ENCODE measurements around the gene GNAO1. TPM values are rescaled to one million over a fixed set of nuclear protein-coding genes. Genes with fewer than 3 reads are reported as not detected.

The GNAO1 gene
- polyA plus RNA-seq, 1 experiment, result 0.01 TPM

DNA sequence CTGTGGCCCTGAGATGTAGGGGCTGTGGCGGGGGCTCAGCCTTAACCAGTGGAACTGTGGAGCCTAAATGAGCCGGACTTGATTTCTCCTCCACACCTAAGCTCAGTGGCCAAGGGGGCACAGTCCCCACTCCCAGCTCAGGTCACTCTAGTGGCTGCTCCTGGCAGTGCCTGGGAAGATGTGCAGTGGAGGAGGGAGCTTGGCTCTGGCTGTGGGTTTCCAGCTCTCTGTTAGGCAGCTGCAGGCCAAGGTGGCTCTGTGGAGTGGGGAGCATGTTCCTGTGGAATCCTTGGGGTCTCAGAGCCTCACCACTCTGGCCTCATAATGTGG, 157.8 kb downstream of the GNAO1 start:
- no peak for DNase-seq (ENCODE audit: low read depth, low spot score)
- TF ChIP-seq, protein P1, sequence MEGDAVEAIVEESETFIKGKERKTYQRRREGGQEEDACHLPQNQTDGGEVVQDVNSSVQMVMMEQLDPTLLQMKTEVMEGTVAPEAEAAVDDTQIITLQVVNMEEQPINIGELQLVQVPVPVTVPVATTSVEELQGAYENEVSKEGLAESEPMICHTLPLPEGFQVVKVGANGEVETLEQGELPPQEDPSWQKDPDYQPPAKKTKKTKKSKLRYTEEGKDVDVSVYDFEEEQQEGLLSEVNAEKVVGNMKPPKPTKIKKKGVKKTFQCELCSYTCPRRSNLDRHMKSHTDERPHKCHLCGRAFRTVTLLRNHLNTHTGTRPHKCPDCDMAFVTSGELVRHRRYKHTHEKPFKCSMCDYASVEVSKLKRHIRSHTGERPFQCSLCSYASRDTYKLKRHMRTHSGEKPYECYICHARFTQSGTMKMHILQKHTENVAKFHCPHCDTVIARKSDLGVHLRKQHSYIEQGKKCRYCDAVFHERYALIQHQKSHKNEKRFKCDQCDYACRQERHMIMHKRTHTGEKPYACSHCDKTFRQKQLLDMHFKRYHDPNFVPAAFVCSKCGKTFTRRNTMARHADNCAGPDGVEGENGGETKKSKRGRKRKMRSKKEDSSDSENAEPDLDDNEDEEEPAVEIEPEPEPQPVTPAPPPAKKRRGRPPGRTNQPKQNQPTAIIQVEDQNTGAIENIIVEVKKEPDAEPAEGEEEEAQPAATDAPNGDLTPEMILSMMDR (IDR thresholded peaks at IDR 0.05; ENCODE audit: low read depth, low read length), result no peak
- Histone ChIP-seq H3K4me3 (ENCODE audit: low read depth, low read length) (no peak overlapping the region), H3K9me3 (ENCODE audit: control insufficient read depth, insufficient read depth, low read length) (no peaks in the 10 kb centered on the region; the same call in 1 of the 2 replicates), H3K27me3 (ENCODE audit: control insufficient read depth, insufficient read depth, low read length) (no peaks in the 10 kb centered on the region), H3K27ac (ENCODE audit: low read depth, low read length) (no peak overlapping the region)
- ChIA-PET POLR2A (no interaction called here), CTCF (interaction anchor here (1.0 to 1.1 kb wide), 2 partner anchors 17 to 31 kb away, joined by 3 to 4 read pairs; no protein-coding TSS in a partner anchor)

GRCh38 chr16:56349711-56350161, 158.4 kb downstream of the GNAO1 start:
- POLR2A ChIA-PET, result no interaction called here
- Histone ChIP-seq H3K27me3 (ENCODE audit: control insufficient read depth, insufficient read depth, low read length) (no peaks in the 10 kb centered on the region), H3K9me3 (ENCODE audit: control insufficient read depth, insufficient read depth, low read length) (no peaks in the 10 kb centered on the region; the same call in 1 of the 2 replicates), H3K4me3 (ENCODE audit: low read depth, low read length) (no peak overlapping the region), H3K27ac (ENCODE audit: low read depth, low read length) (no peak overlapping the region)
- DNase-seq (ENCODE audit: low read depth, low spot score), result no peak
- CTCF ChIA-PET, result interaction anchor here (1.0 to 1.1 kb wide), 2 partner anchors 18 to 32 kb away, joined by 3 to 4 read pairs; no protein-coding TSS in a partner anchor
- TF ChIP-seq, protein P1 (IDR thresholded peaks at IDR 0.05; ENCODE audit: low read depth, low read length), result no peak

DNA sequence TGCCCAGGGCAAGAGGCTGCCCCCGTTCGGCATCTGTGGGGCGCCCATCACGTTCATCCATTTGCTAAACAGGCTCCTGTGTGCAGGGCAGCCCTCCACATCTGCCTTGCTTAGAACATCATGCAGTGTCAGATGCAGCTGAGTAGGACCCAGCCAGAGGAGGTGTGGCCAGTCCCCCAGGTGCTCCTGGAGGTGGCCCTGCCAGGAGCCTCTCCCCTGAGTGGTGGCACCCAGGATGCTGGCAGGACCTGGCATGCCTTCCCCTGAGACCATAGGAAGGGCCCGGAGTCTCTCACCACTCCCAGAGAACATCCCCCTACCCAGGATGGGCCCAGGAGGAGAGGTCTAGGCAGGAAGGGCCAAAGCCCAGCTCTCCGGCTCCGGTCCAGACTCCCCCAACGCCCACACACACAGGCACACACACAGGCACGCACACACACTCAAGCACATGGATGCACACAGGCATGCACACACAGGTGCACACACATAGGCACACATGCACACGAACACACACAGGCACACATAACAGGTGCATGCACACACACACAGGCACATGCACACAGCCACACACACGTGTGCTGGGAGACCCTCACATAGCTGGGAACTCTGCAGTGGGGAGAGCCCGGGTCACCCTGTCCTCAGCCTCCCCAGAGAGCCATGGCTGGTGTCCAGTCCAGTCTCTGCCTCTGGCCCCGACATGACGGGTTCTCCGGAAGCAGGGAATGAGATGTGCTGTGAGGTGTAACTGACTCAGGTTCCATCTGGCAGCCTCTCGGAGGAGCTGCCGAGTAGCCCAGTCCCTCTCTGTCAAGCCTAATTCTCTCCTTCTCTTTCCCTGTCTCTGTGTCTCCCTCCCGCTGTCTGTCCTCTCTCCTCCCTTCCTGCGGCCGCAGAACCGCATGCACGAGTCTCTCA, 159.5 kb downstream of the GNAO1 start:
- DNase-seq (ENCODE audit: low read depth, low spot score), result no peak
- Histone ChIP-seq H3K4me3 (ENCODE audit: low read depth, low read length) (no peak overlapping the region), H3K9me3 (ENCODE audit: control insufficient read depth, insufficient read depth, low read length) (no peaks in the 10 kb centered on the region; the same call in 1 of the 2 replicates), H3K27me3 (ENCODE audit: control insufficient read depth, insufficient read depth, low read length) (no peaks in the 10 kb centered on the region), H3K27ac (ENCODE audit: low read depth, low read length) (no peak overlapping the region)
- CTCF ChIA-PET, result no interaction called here
- POLR2A ChIA-PET, result no interaction called here
- TF ChIP-seq, protein P1 (IDR thresholded peaks at IDR 0.05; ENCODE audit: low read depth, low read length), result no peak

GRCh38 chr16:56351481-56351880, 160.2 kb downstream of the GNAO1 start:
- DNase-seq (ENCODE audit: low read depth, low spot score), result no peak
- Histone ChIP-seq H3K27ac (ENCODE audit: low read depth, low read length) (no peak overlapping the region), H3K4me3 (ENCODE audit: low read depth, low read length) (no peak overlapping the region), H3K27me3 (ENCODE audit: control insufficient read depth, insufficient read depth, low read length) (no peaks in the 10 kb centered on the region), H3K9me3 (ENCODE audit: control insufficient read depth, insufficient read depth, low read length) (no peaks in the 10 kb centered on the region; the same call in 1 of the 2 replicates)
- CTCF ChIA-PET, result no interaction called here
- TF ChIP-seq, protein P1 (IDR thresholded peaks at IDR 0.05; ENCODE audit: low read depth, low read length), result no peak
- POLR2A ChIA-PET, result no interaction called here

GRCh38 chr16:56352351-56353053, 161.2 kb downstream of the GNAO1 start:
- no peak for DNase-seq (ENCODE audit: low read depth, low spot score)

More at GRCh38 chr16:56352351-56353053, 161.2 kb downstream of the GNAO1 start:
- Histone ChIP-seq H3K9me3 (ENCODE audit: control insufficient read depth, insufficient read depth, low read length) (no peaks in the 10 kb centered on the region; the same call in 1 of the 2 replicates), H3K27me3 (ENCODE audit: control insufficient read depth, insufficient read depth, low read length) (no peaks in the 10 kb centered on the region), H3K27ac (ENCODE audit: low read depth, low read length) (no peak overlapping the region), H3K4me3 (ENCODE audit: low read depth, low read length) (no peak overlapping the region)
- CTCF ChIA-PET, result no interaction called here
- TF ChIP-seq, protein P1 (IDR thresholded peaks at IDR 0.05; ENCODE audit: low read depth, low read length), result no peak
- POLR2A ChIA-PET, result no interaction called here

Measured in AG04450 (cell line).